IPS-NIHi11 (cell line): ENCODE measurements around the gene GALNS.
"Not testable (repeated sequence)": the region's sequence is repeated elsewhere in the genome, so short reads cannot be mapped to it uniquely, and the experiment has no call there.

Source experiments
- DNase-seq: peaks from one replicate; pipeline ENCODE4 v3.0.0; 2012; ENCODE audit warnings: mixed read lengths, low spot score

The GALNS gene

GRCh38 chr16:88889702-88890352 is 33.1 kb upstream of the GALNS start:
- not testable (repeated sequence) for DNase-seq

- DNase-seq, result no peak
Observed at GRCh38 chr16:88888461-88889387, 32.0 kb upstream of the GALNS start.

GRCh38 chr16:88888057-88888456 is 31.3 kb upstream of the GALNS start:
- no peak for DNase-seq

GRCh38 chr16:88886845-88887521 is 30.2 kb upstream of the GALNS start:
- no peak for DNase-seq

GRCh38 chr16:88886420-88886844 is 29.7 kb upstream of the GALNS start:
- DNase-seq, result no peak

- DNase-seq, result no peak
Observed at GRCh38 chr16:88885693-88886280, 29.0 kb upstream of the GALNS start.

- no peak for DNase-seq
Observed at GRCh38 chr16:88884569-88885271, 28.0 kb upstream of the GALNS start.

GRCh38 chr16:88883946-88884345 is 27.2 kb upstream of the GALNS start:
- no peak for DNase-seq

- no peak for DNase-seq
Observed at GRCh38 chr16:88883117-88883895, 26.6 kb upstream of the GALNS start.

GRCh38 chr16:88882358-88883030 is 25.7 kb upstream of the GALNS start:
- DNase-seq, result no peak

GRCh38 chr16:88881675-88882357 is 25.1 kb upstream of the GALNS start:
- no peak for DNase-seq

GRCh38 chr16:88881007-88881615 is 24.4 kb upstream of the GALNS start:
- DNase-seq, result no peak

- DNase-seq, result no peak
Observed at GRCh38 chr16:88880226-88881006, 23.7 kb upstream of the GALNS start.

- no peak for DNase-seq
Observed at GRCh38 chr16:88879788-88880055, 23.0 kb upstream of the GALNS start.

GRCh38 chr16:88878967-88879787 is 22.4 kb upstream of the GALNS start:
- no peak for DNase-seq

GRCh38 chr16:88878356-88878755 is 21.6 kb upstream of the GALNS start:
- no peak for DNase-seq

- no peak for DNase-seq
Observed at GRCh38 chr16:88877564-88878289, 21.0 kb upstream of the GALNS start.
